ENCODE data around the gene DUSP8. TPM values are rescaled to one million over a fixed set of nuclear protein-coding genes. Genes with fewer than 3 reads are reported as not detected.
"Not testable (repeated sequence)": the region's sequence is repeated elsewhere in the genome, so short reads cannot be mapped to it uniquely, and the experiment has no call there.

The DUSP8 gene
- total RNA-seq, 2 experiments from 2014 or later = 1.4 to 2.0 TPM

DNA sequence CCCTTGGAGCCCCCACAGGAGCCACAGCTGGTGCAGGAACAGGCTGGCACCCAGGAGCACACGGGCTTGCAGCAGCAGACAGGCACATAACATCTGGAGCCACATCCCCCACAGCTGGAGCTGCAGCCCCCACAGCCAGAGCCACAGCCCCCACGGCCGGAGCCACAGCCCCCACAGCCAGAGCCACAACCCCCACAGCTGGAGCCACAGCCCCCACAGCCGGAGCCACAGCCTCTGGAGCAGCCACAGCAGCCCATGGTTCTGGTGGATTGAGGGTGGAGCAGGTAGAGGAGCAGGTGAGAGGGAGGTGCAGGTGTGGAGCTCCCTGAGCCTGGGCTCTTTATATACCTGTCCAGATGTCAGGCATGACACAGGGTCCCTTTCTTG is 25.9 kb upstream of the DUSP8 start, which contains the start of gene KRTAP5-2:
Gene KRTAP5-2 (minus strand): TSS at position 301 of the 387 bp plus-strand sequence. CDS start 44 bp downstream, at position 257.
- Mint-ChIP-seq H3K36me3 (ENCODE audit: low read depth) (no peaks in the 10 kb centered on the region), H3K27ac (no peak within 1 kb of the TSS), H3K27me3 (peaks cover 47% of the 10 kb centered on the region), H3K4me3 (no peak within 1 kb of the TSS), H3K4me1 (ENCODE audit: low read depth) (no peaks in the 10 kb centered on the region), H3K9me3 (no peaks in the 10 kb centered on the region)
- ATAC-seq = no peak
- intact Hi-C loops (cut with micrococcal nuclease) = no loop called here
- POLR2A ChIA-PET = no interaction called here
- TF ChIP-seq, protein P1, sequence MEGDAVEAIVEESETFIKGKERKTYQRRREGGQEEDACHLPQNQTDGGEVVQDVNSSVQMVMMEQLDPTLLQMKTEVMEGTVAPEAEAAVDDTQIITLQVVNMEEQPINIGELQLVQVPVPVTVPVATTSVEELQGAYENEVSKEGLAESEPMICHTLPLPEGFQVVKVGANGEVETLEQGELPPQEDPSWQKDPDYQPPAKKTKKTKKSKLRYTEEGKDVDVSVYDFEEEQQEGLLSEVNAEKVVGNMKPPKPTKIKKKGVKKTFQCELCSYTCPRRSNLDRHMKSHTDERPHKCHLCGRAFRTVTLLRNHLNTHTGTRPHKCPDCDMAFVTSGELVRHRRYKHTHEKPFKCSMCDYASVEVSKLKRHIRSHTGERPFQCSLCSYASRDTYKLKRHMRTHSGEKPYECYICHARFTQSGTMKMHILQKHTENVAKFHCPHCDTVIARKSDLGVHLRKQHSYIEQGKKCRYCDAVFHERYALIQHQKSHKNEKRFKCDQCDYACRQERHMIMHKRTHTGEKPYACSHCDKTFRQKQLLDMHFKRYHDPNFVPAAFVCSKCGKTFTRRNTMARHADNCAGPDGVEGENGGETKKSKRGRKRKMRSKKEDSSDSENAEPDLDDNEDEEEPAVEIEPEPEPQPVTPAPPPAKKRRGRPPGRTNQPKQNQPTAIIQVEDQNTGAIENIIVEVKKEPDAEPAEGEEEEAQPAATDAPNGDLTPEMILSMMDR (IDR thresholded peaks at IDR 0.05) = no peak
- CTCF ChIA-PET = interaction anchor here (3.4 kb wide), 1 partner anchor 32 kb away, joined by 18 read pairs; the partner anchor contains the start of gene KRTAP5-5
- DNase-seq = no peak

DNA sequence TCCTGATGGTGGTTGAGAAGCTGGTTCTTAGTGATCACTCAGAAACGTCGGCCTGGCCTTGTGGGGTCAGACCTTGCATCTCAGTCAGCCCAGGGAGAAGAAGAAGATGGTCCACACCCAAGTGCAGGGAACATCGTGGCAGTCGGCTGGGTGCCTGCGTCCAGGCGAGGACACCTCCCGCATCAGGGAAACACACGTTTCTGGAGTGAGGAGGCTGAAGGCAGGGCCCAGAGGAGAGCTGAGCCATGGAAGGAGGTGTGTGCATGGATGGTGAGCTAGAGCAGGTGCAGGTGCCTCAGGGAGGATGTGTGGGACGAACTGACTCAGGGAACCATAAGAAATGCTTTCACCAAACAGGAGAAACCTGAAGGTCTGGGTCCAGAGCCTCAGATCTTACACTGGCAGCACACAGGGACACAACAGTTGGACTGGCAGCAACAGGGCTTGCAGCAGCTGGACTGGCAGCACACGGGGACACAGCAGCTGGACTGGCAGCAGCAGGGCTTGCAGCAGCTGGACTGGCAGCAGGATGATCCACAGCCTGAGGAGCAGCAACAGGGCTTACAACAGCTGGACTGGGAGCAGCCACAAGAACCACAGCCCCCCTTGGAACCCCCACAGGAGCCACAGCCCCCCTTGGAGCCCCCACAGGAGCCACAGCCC is 25.4 kb upstream of the DUSP8 start:
- CTCF ChIA-PET = interaction anchor here (1.5 to 5.3 kb wide), 3 partner anchors 23 to 55 kb away, joined by 3 to 46 read pairs (median 18); partner anchors contain the start of gene KRTAP5-5
- no peaks in the 10 kb centered on the region for H3K36me3 Mint-ChIP-seq (ENCODE audit: low read depth)
- intact Hi-C loops (cut with micrococcal nuclease) = no loop called here
- no peak overlapping the region for H3K27ac Mint-ChIP-seq
- H3K4me1 Mint-ChIP-seq (ENCODE audit: low read depth) = no peaks in the 10 kb centered on the region
- no peak for ATAC-seq
- no peak for DNase-seq
- H3K27me3 Mint-ChIP-seq = peaks cover 46% of the 10 kb centered on the region
- no peaks in the 10 kb centered on the region for H3K9me3 Mint-ChIP-seq
- POLR2A ChIA-PET = no interaction called here
- H3K4me3 Mint-ChIP-seq = no peak overlapping the region
- TF ChIP-seq, protein P1 (IDR thresholded peaks at IDR 0.05) = no peak

DNA sequence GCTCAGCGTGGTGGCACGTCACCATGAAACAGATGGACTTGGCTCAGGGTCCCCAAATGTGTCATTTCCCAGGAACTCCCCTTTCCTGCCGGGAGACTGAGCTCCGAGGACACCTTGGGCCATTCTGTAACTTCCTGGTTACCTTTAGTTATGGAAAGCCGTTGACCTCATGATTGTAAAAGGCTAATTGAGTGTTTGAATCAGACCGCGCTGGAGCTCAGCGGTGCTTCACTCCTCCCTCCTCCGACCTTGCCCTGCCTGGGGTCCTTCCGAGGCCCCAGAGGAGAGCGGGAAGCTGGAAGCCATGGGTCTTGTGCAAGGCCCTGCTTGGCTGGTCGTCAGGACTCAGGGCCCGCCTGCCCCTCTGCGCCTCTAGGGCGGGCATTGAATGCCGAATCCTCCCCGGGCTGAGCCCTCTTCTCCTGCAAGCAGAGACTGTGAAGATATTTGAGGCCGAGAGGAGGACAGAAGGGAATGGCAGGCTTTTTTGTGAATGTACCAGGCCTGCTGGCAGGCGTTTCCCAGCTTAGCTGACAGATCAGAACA is 24.6 kb upstream of the DUSP8 start:
- DNase-seq; ATAC-seq; H3K36me3 Mint-ChIP-seq (ENCODE audit: low read depth); H3K9me3 Mint-ChIP-seq; intact Hi-C loops (cut with micrococcal nuclease); POLR2A ChIA-PET; H3K27ac Mint-ChIP-seq; H3K4me1 Mint-ChIP-seq (ENCODE audit: low read depth); H3K4me3 Mint-ChIP-seq: not testable (repeated sequence)
- peaks cover 40% of the 10 kb centered on the region for H3K27me3 Mint-ChIP-seq
- CTCF ChIA-PET = interaction anchor here (1.1 to 5.3 kb wide), 5 partner anchors 8 to 56 kb away, joined by 3 to 46 read pairs (median 5); partner anchors contain the start of gene KRTAP5-5

DNA sequence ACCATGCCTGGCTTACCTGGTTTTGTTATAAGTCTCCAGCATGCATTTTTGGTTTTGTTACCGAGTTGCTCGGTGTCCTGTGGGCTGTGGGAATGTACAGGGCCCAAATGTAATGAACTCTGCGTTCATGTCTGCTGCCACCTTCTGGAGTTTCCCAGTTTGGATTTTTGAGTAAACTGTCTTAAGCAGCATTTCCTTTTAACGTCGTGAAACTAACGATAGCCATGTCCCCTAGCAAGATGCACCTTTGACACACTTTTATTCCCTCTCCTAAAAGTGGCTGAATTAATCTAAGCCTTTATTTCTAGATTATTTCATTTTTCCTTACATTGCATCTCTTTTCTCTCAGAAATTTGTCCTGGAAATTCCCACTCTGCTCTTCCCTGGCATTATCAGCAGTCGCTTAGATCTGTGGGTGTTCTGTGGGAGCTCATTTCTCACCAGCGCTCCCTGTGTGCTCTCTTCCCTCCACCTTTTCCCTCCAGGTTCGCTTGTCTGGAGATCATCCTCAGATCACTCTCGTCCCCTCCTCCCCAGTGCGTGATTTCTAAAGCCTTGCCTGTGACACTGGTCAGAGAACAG is 24.0 kb upstream of the DUSP8 start:
- POLR2A ChIA-PET; H3K4me3 Mint-ChIP-seq; H3K36me3 Mint-ChIP-seq (ENCODE audit: low read depth); H3K9me3 Mint-ChIP-seq; H3K4me1 Mint-ChIP-seq (ENCODE audit: low read depth); ATAC-seq; intact Hi-C loops (cut with micrococcal nuclease); H3K27ac Mint-ChIP-seq; DNase-seq: not testable (repeated sequence)
- CTCF ChIA-PET = interaction anchor here (0.9 to 5.3 kb wide), 14 partner anchors 8 to 161 kb away, joined by 3 to 46 read pairs (median 5); partner anchors contain the start of gene KRTAP5-5
- TF ChIP-seq, protein P1 (IDR thresholded peaks at IDR 0.05) = peak; percentile 15
- H3K27me3 Mint-ChIP-seq = peaks cover 39% of the 10 kb centered on the region

DNA sequence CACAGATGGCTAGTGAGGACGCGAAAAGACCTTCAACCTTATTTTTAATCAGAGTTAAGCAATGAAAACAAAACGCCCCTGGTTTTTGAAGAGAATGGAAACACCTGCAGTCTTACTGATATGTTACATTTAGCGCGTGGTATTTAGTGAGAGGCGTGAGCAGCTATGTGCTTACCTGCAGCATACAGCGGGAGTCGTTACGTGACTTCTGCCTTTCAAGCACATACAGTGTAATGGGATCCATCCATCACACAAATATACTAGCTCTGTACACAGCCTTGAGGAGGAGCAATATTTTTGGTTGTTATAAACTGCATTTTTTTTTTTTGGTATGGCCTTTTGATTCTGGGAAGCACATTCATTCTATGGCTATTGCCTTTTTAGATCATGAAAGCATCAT is 20.6 kb upstream of the DUSP8 start:
- no peak overlapping the region for H3K27ac Mint-ChIP-seq
- peaks cover 5% of the 10 kb centered on the region for H3K9me3 Mint-ChIP-seq
- H3K36me3 Mint-ChIP-seq (ENCODE audit: low read depth) = peaks cover 6% of the 10 kb centered on the region
- intact Hi-C loops (cut with micrococcal nuclease) = no loop called here
- ChIA-PET POLR2A (no interaction called here), CTCF (interaction anchor here (5.3 kb wide), 1 partner anchor 18 kb away, joined by 46 read pairs; no protein-coding TSS in a partner anchor)
- H3K27me3 Mint-ChIP-seq = peaks cover 25% of the 10 kb centered on the region
- no peak overlapping the region for H3K4me3 Mint-ChIP-seq
- H3K4me1 Mint-ChIP-seq (ENCODE audit: low read depth) = peaks cover 11% of the 10 kb centered on the region
- no peak for ATAC-seq
- no peak for DNase-seq
- TF ChIP-seq, protein P1 (IDR thresholded peaks at IDR 0.05) = no peak
